Ectodermal cell (in vitro differentiated cells): ENCODE measurements around the gene CT55.
"Not testable (repeated sequence)": the region's sequence is repeated elsewhere in the genome, so short reads cannot be mapped to it uniquely, and the experiment has no call there.

Experiments
- H3K27ac ChIP-seq: 2 replicates; pipeline ENCODE4 v1.7.0; 2013; ENCODE audit warnings: mild to moderate bottlenecking, low read depth, low read length; ENCODE audit not compliant: insufficient read depth, poor library complexity, severe bottlenecking
- H3K27me3 ChIP-seq: 2 replicates; pipeline ENCODE4 v1.7.0; 2013; ENCODE audit warnings: mild to moderate bottlenecking, low read length; ENCODE audit not compliant: insufficient read depth, control insufficient read depth, poor library complexity, severe bottlenecking
- H3K36me3 ChIP-seq: one replicate; pipeline ENCODE4 v1.7.0; 2013; ENCODE audit warnings: low read length; ENCODE audit not compliant: control insufficient read depth, insufficient read depth
- H3K4me1 ChIP-seq: one replicate; pipeline ENCODE4 v1.7.0; 2013; ENCODE audit warnings: low read length; ENCODE audit not compliant: control insufficient read depth, insufficient read depth
- H3K4me3 ChIP-seq: 2 replicates; pipeline ENCODE4 v1.7.0; 2013; ENCODE audit warnings: low read depth, low read length, control low read depth; ENCODE audit not compliant: insufficient read depth
- H3K9me3 ChIP-seq: 2 replicates; pipeline ENCODE4 v1.7.0; 2013; ENCODE audit warnings: mild to moderate bottlenecking, low read length, moderate library complexity; ENCODE audit not compliant: control insufficient read depth
- WGBS, 2 experiments: methylation state at CpG; one replicate each; pipeline ENCODE4 v1.1.7; 2013; ENCODE audit warnings: missing lambda C conversion rate in 2 of 2; 5-methylcytosine and 5-hydroxymethylcytosine counted together

CT55 gene

GRCh38 chrX:135169534-135169933 lies 1.7 kb downstream of the CT55 start:
- WGBS, 2 experiments: 91 to 95% methylated on average over 2 to 3 of the region's 3 CpGs
- H3K27me3 ChIP-seq, H3K9me3 ChIP-seq, H3K36me3 ChIP-seq, H3K27ac ChIP-seq, H3K4me3 ChIP-seq, H3K4me1 ChIP-seq: not testable (repeated sequence)

- H3K9me3 ChIP-seq: no peaks in the 10 kb centered on the region
- H3K27ac ChIP-seq: no peak overlapping the region
- WGBS, 2 experiments: 70 to 89% methylated on average over 1 to 2 of the region's 3 CpGs
- no peaks in the 10 kb centered on the region for H3K27me3 ChIP-seq
- no peaks in the 10 kb centered on the region for H3K4me1 ChIP-seq
- no peaks in the 10 kb centered on the region for H3K36me3 ChIP-seq
- no peak overlapping the region for H3K4me3 ChIP-seq
Measured at GRCh38 chrX:135168486-135168885, 2.7 kb downstream of the CT55 start.

GRCh38 chrX:135154688-135155087 lies 16.5 kb downstream of the CT55 start:
- not testable (repeated sequence) for H3K27ac ChIP-seq, H3K4me3 ChIP-seq, H3K36me3 ChIP-seq, H3K27me3 ChIP-seq, H3K9me3 ChIP-seq, H3K4me1 ChIP-seq
- no CpG with 5 or more reads among the region's 3 CpGs for WGBS, 2 experiments

GRCh38 chrX:135126145-135126544 lies 45.1 kb downstream of the CT55 start:
- H3K27me3 ChIP-seq, H3K27ac ChIP-seq, H3K36me3 ChIP-seq, H3K9me3 ChIP-seq, H3K4me1 ChIP-seq, H3K4me3 ChIP-seq: not testable (repeated sequence)
- WGBS, 2 experiments: no CpG with 5 or more reads among the region's 6 CpGs

GRCh38 chrX:135120056-135120576 lies 51.1 kb downstream of the CT55 start, which contains the start of gene ETDB:
Gene ETDB (minus strand): TSS chrX:135120526. CDS start chrX:135119261, 1,265 bp downstream.
- no CpG with 5 or more reads among the region's 1 CpG for WGBS, 2 experiments
- not testable (repeated sequence) for H3K9me3 ChIP-seq, H3K27ac ChIP-seq, H3K36me3 ChIP-seq, H3K4me3 ChIP-seq, H3K27me3 ChIP-seq, H3K4me1 ChIP-seq

- H3K36me3 ChIP-seq, H3K27me3 ChIP-seq, H3K4me3 ChIP-seq, H3K9me3 ChIP-seq, H3K27ac ChIP-seq, H3K4me1 ChIP-seq: not testable (repeated sequence)
- WGBS, 2 experiments: no CpG with 5 or more reads among the region's 2 CpGs
Measured at GRCh38 chrX:135116064-135116463, 55.1 kb downstream of the CT55 start.

GRCh38 chrX:135114392-135114791 lies 56.8 kb downstream of the CT55 start:
- no peaks in the 10 kb centered on the region for H3K36me3 ChIP-seq
- H3K9me3 ChIP-seq: no peaks in the 10 kb centered on the region
- no peaks in the 10 kb centered on the region for H3K27me3 ChIP-seq
- no peak overlapping the region for H3K4me3 ChIP-seq
- no peaks in the 10 kb centered on the region for H3K4me1 ChIP-seq
- H3K27ac ChIP-seq: no peak overlapping the region
- WGBS, 2 experiments: 100% methylated on average over 1 of the region's 2 CpGs; no CpG with 5 or more reads in 1 of the 2 experiments

GRCh38 chrX:135112743-135113142 lies 58.5 kb downstream of the CT55 start:
- H3K4me3 ChIP-seq: no peak overlapping the region
- no peaks in the 10 kb centered on the region for H3K27me3 ChIP-seq
- no peaks in the 10 kb centered on the region for H3K36me3 ChIP-seq
- H3K4me1 ChIP-seq: no peaks in the 10 kb centered on the region
- H3K27ac ChIP-seq: no peak overlapping the region
- 91 to 96% methylated on average over 1 of the region's 1 CpG for WGBS, 2 experiments
- H3K9me3 ChIP-seq: no peaks in the 10 kb centered on the region

GRCh38 chrX:135112096-135112729 lies 59.0 kb downstream of the CT55 start:
- no peaks in the 10 kb centered on the region for H3K36me3 ChIP-seq
- WGBS, 2 experiments: 30 to 34% methylated on average over 5 of the region's 5 CpGs
- no peak overlapping the region for H3K4me3 ChIP-seq
- H3K27me3 ChIP-seq: no peaks in the 10 kb centered on the region
- no peak overlapping the region for H3K27ac ChIP-seq
- no peaks in the 10 kb centered on the region for H3K4me1 ChIP-seq
- no peaks in the 10 kb centered on the region for H3K9me3 ChIP-seq

- Histone ChIP-seq H3K27me3 (no peaks in the 10 kb centered on the region), H3K36me3 (no peaks in the 10 kb centered on the region), H3K27ac (no peak overlapping the region), H3K4me1 (no peaks in the 10 kb centered on the region), H3K9me3 (no peaks in the 10 kb centered on the region), H3K4me3 (no peak overlapping the region)
- WGBS, 2 experiments: 84 to 97% methylated on average over 3 of the region's 3 CpGs
Measured at GRCh38 chrX:135109554-135109953, 61.6 kb downstream of the CT55 start.
